Measurements from ENCODE around the gene LRRC8D.
"Not testable (repeated sequence)": the region's sequence is repeated elsewhere in the genome, so short reads cannot be mapped to it uniquely, and the experiment has no call there.

Gene LRRC8D

DNA sequence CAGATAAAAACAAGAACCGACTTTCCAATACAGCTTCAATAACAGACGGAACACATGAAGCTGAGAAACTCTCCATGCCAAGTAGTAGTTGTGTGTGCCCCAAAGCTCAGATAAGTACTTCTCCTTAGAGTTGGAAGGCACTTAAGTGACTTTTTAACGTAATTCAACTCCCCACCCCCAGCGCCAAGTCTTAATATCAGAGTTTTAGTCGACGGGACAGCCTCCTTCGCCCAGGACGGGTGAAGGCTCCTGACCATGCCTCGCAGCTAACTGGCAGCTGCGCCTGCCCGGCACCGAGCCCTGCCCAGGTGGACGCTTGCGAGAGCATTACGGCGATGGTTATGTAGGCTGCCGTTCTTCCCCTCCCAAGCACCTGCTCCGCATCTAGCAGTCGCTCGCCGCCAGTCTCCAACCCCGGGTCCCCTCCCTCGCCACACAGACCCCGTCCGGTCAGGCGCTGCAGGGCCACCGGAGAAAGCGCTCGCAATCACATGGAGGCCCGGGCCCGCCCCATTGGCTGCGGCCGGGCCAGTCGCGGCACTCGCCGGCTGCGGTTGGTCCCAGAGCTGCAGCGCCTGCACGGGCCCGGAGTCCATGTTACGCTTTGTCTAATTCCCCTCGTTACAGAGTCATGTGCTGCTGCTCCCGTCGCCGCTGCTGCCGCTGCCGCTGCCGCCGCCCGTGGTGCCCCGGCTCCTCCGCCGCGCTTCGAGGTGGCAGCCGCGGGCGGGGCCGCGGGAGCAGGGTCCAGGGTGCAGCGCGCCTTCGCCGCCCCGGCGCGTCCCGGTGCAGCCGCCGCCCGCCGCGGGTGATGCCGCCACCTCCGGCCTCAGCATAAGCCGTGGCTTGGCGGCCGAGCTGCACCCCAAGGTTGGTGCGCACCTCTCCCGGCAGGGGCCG is at the start of gene LRRC8D:
Gene LRRC8D (plus strand): TSS at position 611 of the 900 bp plus-strand sequence. CDS start 112,037 bp downstream, outside the sequence.
- DNase-seq = peak; percentile 89
- TF ChIP-seq POLR2A (IDR thresholded peaks at IDR 0.05; ENCODE audit: low read length) (peak; percentile 39), GATA1 (IDR thresholded peaks at IDR 0.05; ENCODE audit: low read depth, low read length) (no peak)

DNA sequence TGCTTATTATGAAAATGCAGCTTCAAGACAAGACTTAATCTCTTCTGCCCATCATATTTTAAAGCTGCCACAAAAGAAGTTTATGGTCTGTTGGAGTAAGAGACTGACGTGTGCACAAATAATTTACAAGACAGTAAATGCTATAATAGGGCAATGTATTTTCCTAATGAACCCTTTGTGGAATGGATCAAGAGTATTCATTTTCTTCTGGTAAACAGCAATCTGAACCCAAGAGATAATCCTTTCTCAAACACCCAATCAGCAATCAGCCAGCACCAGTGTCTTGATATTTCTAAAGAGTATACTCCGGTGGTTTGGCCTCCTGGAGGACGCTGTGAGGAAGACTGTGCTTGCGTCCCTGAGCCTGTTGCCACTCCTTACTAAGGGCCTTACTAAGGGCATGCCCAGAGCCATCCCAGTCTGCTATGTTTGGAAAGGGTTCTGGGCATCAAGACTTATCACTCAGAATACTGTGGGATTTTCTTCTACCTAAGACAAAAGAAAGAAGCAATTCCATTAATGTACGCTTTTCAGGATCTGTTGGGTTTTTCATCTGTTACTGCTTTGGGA is 48.8 kb upstream of the LRRC8D start:
- peak in 1 of 2 experiments; percentile 15 for DNase-seq
- TF ChIP-seq GATA1 (IDR thresholded peaks at IDR 0.05; ENCODE audit: low read depth, low read length) (no peak), POLR2A (IDR thresholded peaks at IDR 0.05; ENCODE audit: low read length) (no peak)

DNA sequence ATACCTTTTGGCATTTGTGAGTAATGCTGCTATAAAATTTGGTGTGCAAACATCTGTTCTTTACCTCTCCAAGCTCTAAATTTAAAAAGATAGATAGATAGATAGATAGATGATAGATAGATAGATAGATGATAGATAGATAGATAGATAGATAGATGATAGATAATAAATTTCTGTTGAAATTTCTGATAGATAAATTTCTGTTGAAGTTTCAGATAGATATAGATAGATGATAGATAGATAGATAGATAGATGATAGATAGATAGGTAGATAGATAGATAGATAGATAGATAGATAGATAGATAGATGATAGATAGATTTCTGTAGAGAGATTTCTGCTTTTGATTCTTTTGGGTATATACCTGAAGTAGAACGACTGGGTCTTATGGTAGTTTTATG is 44.7 kb upstream of the LRRC8D start:
- not testable (repeated sequence) for DNase-seq

DNA sequence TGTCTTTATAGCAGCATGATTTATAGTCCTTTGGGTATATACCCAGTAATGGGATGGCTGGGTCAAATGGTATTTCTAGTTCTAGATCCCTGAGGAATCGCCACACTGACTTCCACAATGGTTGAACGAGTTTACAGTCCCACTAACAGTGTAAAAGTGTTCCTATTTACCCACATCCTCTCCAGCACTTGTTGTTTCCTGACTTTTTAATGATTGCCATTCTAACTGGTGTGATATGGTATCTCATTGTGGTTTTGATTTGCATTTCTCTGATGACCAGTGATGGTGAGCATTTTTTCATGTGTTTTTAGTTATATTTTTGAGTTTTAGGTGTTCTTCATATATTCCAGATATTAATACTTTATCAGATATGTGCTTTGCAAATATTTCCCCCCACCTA is 43.6 kb upstream of the LRRC8D start:
- DNase-seq = not testable (repeated sequence)

DNA sequence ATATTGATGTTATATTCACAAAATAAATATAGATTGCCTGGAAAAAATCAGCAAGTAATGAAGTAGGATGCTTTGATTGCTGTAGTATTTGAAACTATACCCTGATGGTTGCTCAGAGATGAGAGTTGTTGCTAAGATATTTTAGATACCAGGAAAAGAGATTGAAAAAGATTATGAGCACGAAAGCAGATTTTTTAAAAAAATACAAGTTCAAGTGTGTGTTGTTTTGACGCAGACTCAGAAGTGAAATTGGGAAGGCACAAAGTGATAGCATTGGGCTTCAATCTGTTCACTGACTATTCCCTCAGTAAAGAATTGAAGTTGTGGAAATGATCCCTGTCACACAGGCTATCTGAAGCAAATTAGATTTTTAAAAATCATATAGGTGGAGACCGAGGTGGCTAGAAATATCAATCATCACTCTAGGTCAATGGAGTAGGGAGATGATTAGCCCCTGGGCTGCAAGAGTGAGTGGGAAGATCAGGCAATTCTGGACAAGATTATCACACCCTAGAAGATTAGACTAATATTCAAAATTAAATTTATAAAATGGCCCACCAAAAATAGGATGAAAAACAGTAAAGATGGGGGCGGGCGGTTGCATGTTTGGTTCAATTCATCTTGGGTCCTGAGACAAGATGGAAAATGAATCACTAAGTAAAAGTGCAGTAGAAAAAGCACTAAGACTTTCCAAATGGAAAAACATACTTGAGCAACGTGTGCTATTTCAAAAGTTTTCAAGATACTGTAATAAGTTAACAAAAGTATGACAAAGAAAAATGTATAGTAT is 41.5 kb upstream of the LRRC8D start:
- DNase-seq = no peak

DNA sequence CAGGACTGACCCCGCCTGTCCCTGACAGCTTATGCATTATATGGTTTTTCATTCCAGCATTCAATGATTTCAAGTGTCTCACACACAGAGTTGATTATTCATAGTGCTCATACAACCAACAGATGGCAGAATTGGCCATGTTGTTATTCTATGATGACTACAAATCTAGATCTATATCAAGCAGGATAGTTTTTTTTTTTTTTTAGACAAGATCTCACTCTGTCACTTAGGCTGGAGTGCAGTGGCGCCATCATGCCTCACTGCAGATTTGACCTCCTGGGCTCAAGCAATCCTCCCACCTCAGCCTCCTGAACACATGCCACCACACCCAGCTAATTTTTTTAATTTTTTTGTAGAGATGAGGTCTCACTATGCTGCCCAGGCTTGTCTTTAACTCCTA is 40.1 kb upstream of the LRRC8D start:
- TF ChIP-seq POLR2A (IDR thresholded peaks at IDR 0.05; ENCODE audit: low read length) = no peak
- no peak for TF ChIP-seq GATA1 (IDR thresholded peaks at IDR 0.05; ENCODE audit: low read depth, low read length)
- DNase-seq = peak; percentile 34 to 51

More for the DNA sequence above, 41.5 kb upstream of the LRRC8D start:
- TF ChIP-seq POLR2A (IDR thresholded peaks at IDR 0.05; ENCODE audit: low read length) (no peak), GATA1 (IDR thresholded peaks at IDR 0.05; ENCODE audit: low read depth, low read length) (no peak)

DNA sequence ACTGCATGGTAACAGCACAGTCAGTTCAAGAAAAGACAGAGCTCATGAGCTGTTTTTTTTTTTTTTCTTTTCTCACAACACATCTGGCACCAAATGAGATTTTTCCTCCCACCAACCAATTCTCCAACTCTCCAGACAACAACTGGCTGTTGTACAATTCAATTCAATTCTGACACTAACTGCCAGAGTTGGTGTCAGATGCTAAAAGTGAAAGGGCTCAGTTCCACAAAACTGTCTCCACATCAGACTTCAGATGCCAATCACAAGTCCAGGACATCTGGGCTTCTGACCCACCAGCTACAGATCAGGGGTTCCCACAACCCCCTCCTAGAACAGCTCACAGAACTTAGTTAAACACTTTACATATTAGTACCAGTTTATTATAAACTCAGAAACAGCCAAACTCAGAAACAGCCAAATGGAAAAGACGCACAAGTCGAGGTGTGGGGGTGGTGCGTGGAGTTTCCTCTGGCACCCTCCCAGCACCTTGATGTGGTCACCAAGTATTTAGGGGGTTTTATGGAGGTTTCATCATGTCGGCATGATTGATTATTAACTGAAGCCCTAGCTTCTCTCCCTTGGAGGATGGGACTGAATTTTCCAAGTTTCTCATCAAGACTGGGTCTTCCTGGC is 39.2 kb upstream of the LRRC8D start:
- no peak for TF ChIP-seq POLR2A (IDR thresholded peaks at IDR 0.05; ENCODE audit: low read length)
- TF ChIP-seq GATA1 (IDR thresholded peaks at IDR 0.05; ENCODE audit: low read depth, low read length) = no peak
- DNase-seq = no peak

DNA sequence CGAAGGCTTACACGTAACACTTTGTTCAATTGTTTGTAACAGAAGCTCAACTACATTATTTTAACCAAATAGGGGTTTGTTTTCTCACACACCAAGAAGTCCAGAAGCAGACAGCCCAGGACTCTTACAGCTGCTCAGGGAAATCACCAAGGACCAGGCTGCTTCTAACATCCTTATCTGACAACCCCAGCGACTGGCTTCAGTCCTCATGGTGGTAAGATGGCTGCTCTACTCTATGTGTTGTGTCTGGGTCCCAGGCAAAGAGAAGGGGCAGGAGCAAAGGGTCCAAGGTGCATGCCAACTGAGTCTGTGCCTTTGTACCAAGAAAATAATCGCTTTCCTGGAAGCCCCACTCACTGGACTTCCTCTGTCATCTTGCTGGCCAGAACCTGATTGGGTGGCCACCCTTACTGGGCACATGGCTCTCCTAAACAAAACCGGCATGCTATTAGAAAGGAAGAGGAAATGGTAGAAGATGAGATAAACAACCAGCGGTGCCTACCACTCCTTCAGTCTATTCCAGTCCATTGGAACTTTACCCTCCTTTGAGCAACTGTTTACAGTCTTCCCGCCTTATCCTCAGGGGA is 34.1 kb upstream of the LRRC8D start:
- TF ChIP-seq GATA1 (IDR thresholded peaks at IDR 0.05; ENCODE audit: low read depth, low read length) (no peak), POLR2A (IDR thresholded peaks at IDR 0.05; ENCODE audit: low read length) (no peak)
- DNase-seq = peak; percentile 84 to 92

DNA sequence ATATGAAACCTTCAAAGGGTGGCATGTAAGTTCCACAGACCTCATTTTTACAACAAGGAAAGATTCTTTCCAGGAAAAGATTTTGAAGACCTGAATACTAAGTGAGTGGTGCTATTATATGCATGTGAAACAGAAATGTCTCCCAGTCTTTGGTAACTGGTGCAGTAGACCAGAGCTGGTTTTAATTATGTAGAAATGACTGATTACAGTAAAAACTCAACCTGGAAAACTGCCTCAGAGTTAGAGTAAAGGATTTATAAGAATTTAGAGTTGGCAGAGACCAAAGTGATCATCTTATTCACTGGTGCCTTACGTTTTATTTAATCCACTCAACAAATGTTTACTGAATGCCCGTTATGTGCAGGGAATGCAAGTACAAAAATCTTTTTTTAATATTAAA is 30.2 kb upstream of the LRRC8D start:
- DNase-seq = no peak
- TF ChIP-seq GATA1 (IDR thresholded peaks at IDR 0.05; ENCODE audit: low read depth, low read length) (no peak), POLR2A (IDR thresholded peaks at IDR 0.05; ENCODE audit: low read length) (no peak)

DNA sequence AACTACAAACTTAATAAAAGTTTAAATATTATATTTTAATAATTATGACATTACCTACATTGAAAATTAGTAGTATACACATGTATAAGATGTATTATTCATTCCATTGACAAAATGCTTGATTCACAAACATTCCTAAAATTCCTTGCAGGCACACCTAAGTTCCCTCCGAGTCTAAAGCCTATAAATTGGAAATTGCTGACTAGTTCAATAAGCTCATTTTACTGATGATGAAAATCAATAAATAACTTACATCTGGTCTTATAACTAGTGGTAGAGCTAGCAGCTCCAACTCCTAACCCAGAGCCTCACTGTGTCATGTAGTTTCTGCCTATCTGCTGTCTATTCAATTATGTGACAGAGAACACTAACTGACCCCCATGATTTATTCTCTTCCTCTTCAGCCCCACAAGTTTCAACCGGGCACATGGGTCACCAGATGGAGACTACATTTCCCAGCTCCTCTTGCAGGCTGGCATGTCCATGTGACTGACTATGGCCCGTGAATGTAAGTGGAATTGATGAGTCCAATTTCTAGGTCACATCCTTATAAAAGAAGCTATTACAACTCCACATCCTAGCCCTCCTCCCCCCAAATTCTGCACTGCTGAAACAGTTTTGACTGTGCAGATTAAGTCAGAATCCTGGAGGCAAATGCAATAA is 29.6 kb upstream of the LRRC8D start:
- TF ChIP-seq POLR2A (IDR thresholded peaks at IDR 0.05; ENCODE audit: low read length) (no peak), GATA1 (IDR thresholded peaks at IDR 0.05; ENCODE audit: low read depth, low read length) (no peak)
- no peak for DNase-seq

DNA sequence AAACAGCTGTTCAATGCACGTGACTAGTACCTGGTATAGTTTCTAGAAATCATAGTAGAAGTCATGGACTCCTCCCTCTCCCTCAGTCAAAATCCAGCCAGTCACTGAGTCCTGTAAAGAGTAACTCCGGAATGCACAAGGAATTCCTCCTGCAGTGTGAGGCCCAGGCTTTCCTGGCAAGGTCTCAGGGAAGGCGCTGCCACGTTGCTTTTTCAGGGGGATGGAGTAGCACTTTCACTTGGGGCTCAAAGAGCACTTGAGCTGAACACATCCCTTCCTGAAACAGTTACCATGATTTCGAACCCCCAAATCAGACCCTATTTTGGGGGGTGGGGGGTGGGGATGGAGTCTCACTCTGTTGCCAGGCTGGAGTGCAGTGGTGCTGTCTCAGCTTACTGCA is 26.4 kb upstream of the LRRC8D start:
- no peak for TF ChIP-seq GATA1 (IDR thresholded peaks at IDR 0.05; ENCODE audit: low read depth, low read length)
- DNase-seq = no peak

DNA sequence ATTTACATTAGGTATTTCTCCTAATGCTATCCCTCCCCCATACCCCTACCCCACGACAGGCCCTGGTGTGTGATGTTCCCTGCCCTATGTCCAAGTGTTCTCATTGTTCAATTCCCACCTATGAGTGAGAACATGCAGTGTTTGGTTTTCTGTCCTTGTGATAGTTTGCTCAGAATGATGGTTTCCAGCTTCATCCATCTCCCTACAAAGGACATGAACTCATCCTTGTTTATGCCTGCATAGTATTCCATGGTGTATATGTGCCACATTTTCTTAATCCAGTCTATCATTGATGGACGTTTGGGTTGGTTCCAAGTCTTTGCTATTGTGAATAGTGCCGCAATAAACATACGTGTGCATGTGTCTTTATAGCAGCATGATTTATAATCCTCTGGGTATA is 25.3 kb upstream of the LRRC8D start:
- DNase-seq = not testable (repeated sequence)

DNA sequence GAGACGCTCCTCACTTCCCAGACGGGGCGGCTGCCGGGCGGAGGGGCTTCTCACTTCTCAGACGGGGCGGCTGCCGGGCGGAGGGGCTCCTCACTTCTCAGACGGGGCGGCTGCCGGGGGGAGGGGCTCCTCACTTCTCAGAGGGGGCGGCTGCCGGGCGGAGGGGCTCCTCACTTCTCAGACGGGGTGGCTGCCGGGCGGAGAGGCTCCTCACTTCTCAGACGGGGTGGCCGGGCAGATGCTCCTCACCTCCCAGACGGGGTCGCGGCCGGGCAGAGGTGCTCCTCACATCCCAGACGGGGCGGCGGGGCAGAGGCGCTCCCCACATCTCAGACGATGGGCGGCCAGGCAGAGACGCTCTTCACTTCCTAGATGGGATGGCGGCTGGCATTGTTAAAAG is 23.0 kb upstream of the LRRC8D start:
- not testable (repeated sequence) for DNase-seq

DNA sequence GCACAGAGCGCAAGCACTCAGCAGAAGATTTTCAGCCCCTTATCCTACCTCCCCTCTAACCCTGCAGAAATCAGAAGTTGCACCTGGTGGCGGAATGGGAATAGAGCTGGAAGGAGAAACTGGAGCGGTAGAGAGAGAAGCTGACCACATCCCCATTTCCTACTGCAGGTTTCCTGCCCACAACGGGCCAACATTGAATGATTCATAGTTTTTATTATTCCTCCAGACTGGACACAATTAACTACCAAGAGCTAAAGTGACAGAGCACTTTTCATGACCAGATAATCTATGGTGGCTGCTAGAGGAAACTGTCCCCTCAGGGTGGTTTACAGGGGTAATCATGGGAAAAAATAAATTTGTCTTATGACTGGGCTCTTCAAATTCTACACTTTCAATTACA is 21.3 kb upstream of the LRRC8D start:
- no peak for DNase-seq
- no peak for TF ChIP-seq POLR2A (IDR thresholded peaks at IDR 0.05; ENCODE audit: low read length)
- no peak for TF ChIP-seq GATA1 (IDR thresholded peaks at IDR 0.05; ENCODE audit: low read depth, low read length)
